ENCODE results near the gene PRKAA1.

PRKAA1 gene

DNA sequence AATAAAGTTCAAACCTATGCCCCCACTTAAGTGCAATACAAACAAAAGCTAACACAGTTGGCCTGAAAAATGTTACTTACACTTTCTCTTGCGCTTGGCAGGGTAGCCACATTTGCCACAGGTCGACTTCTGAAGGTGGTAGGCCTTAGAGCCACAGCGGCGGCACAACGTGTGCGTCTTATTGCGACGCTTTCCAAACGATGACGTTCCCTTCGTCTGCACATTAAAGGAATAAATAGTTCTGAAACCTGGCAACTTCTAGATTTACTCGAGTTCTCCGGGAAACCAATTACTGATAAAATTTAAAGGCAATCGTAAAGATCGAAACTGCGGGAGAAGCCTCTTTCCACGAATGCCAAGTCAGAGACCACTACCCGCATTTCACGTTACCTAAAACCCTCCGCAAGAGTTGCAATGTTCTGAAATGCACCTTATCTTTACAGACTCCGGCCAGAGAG, 36.2 kb upstream of the PRKAA1 start:
- peaks cover 45 to 54% of the 10 kb centered on the region in 2 experiments for H3K36me3 ChIP-seq (ENCODE audit: control insufficient read depth in 2 of 2, insufficient read depth in 1 of 2, low read length in 2 of 2)
- H3K4me3 ChIP-seq (ENCODE audit: low read depth, low read length): peak overlapping the region; percentile 70
- H3K9me3 ChIP-seq (ENCODE audit: control insufficient read depth, insufficient read depth, low read depth, low read length): no peaks in the 10 kb centered on the region
- H3K27ac ChIP-seq (ENCODE audit: extremely low read depth, low read depth, low read length): peak overlapping the region; percentile 99
- H3K4me1 ChIP-seq (ENCODE audit: control insufficient read depth, insufficient read depth, low read length): no peaks in the 10 kb centered on the region
- TF ChIP-seq ZNF529 (tag by site-specific recombination; IDR thresholded peaks at IDR 0.05; ENCODE audit: insufficient replicate concordance) (no peak), ZNF791 (tag by site-specific recombination; IDR thresholded peaks at IDR 0.05) (no peak), YY2 (tag by site-specific recombination; IDR thresholded peaks at IDR 0.05) (no peak), ZNF146 (tag by site-specific recombination; IDR thresholded peaks at IDR 0.05) (no peak), WT1 (tag by site-specific recombination; IDR thresholded peaks at IDR 0.05) (no peak), ZNF747 (tag by site-specific recombination; IDR thresholded peaks at IDR 0.05) (no peak), ZIC2 (tag by site-specific recombination; IDR thresholded peaks at IDR 0.05) (no peak), ZSCAN18 (tag by site-specific recombination; IDR thresholded peaks at IDR 0.05) (no peak)
- TF ChIP-seq, protein P1, sequence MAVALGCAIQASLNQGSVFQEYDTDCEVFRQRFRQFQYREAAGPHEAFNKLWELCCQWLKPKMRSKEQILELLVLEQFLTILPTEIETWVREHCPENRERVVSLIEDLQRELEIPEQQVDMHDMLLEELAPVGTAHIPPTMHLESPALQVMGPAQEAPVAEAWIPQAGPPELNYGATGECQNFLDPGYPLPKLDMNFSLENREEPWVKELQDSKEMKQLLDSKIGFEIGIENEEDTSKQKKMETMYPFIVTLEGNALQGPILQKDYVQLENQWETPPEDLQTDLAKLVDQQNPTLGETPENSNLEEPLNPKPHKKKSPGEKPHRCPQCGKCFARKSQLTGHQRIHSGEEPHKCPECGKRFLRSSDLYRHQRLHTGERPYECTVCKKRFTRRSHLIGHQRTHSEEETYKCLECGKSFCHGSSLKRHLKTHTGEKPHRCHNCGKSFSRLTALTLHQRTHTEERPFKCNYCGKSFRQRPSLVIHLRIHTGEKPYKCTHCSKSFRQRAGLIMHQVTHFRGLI (tag by site-specific recombination; IDR thresholded peaks at IDR 0.05): no peak
- TF ChIP-seq, protein P2, sequence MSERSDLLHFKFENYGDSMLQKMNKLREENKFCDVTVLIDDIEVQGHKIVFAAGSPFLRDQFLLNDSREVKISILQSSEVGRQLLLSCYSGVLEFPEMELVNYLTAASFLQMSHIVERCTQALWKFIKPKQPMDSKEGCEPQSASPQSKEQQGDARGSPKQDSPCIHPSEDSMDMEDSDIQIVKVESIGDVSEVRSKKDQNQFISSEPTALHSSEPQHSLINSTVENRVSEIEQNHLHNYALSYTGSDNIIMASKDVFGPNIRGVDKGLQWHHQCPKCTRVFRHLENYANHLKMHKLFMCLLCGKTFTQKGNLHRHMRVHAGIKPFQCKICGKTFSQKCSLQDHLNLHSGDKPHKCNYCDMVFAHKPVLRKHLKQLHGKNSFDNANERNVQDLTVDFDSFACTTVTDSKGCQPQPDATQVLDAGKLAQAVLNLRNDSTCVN (tag by site-specific recombination; optimal IDR thresholded peaks at IDR 0.05): no peak
- CTCF ChIA-PET: interaction anchor here (0.7 kb wide), 1 partner anchor 674 kb away, joined by 5 read pairs; no protein-coding TSS in a partner anchor
- POLR2A ChIA-PET: interaction anchor here (0.6 to 1.5 kb wide), 6 partner anchors 10 to 1023 kb away, joined by 3 to 6 read pairs (median 3); partner anchors contain the start of gene TTC33

DNA sequence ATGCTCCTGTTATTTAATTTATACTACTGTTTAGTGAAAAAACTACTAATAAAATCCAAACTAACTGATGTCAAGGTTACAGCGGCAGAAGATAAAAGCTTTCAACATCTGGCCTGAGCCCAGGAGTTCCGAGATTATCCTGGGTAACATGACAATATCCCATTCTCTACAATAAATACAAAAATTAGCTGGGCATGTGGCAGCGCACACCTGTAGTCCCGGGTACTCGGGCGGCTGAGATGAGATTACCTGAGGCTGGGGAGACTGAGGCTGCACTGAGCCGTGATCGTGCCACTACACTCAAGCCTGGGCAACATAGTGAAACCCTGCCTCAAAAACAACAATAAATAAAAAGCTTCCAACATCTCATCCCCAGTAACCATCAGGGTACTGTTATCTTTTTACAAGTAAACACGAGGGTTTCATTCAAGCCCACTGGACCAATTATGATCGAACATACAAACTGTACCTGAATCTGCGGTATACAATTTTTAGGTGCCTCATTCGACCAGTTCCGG, 35.6 kb upstream of the PRKAA1 start:
- Histone ChIP-seq H3K36me3 (ENCODE audit: control insufficient read depth in 2 of 2, insufficient read depth in 1 of 2, low read length in 2 of 2) (peaks cover 51 to 60% of the 10 kb centered on the region in 2 experiments), H3K4me1 (ENCODE audit: control insufficient read depth, insufficient read depth, low read length) (no peaks in the 10 kb centered on the region), H3K9me3 (ENCODE audit: control insufficient read depth, insufficient read depth, low read depth, low read length) (no peaks in the 10 kb centered on the region), H3K4me3 (ENCODE audit: low read depth, low read length) (peak overlapping the region; percentile 70), H3K27ac (ENCODE audit: extremely low read depth, low read depth, low read length) (peak overlapping the region; percentile 99; the same call in 1 of the 2 replicates)
- ChIA-PET CTCF (interaction anchor here (1.0 kb wide), 1 partner anchor 45 kb away, joined by 3 read pairs; no protein-coding TSS in a partner anchor), POLR2A (interaction anchor here (1.1 to 2.1 kb wide), 2 partner anchors 10 to 12 kb away, joined by 4 to 10 read pairs; no protein-coding TSS in a partner anchor)
- TF ChIP-seq GLI2 (tag by site-specific recombination; IDR thresholded peaks at IDR 0.05; ENCODE audit: borderline replicate concordance, low read depth): no peak
- no peak for TF ChIP-seq ZNF24 (tag by site-specific recombination; IDR thresholded peaks at IDR 0.05)
- no peak for TF ChIP-seq SP2 (tag by site-specific recombination; IDR thresholded peaks at IDR 0.05)
- TF ChIP-seq ZNF423 (tag by site-specific recombination; IDR thresholded peaks at IDR 0.05): no peak
- TF ChIP-seq, protein P3, sequence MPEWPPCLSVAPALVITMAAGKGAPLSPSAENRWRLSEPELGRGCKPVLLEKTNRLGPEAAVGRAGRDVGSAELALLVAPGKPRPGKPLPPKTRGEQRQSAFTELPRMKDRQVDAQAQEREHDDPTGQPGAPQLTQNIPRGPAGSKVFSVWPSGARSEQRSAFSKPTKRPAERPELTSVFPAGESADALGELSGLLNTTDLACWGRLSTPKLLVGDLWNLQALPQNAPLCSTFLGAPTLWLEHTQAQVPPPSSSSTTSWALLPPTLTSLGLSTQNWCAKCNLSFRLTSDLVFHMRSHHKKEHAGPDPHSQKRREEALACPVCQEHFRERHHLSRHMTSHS (tag by site-specific recombination; IDR thresholded peaks at IDR 0.05): no peak
- TF ChIP-seq ZBTB20 (tag by site-specific recombination; IDR thresholded peaks at IDR 0.05): no peak
- TF ChIP-seq ZNF354C (tag by site-specific recombination; IDR thresholded peaks at IDR 0.05; ENCODE audit: borderline replicate concordance, low read depth): no peak
- TF ChIP-seq, protein P4, sequence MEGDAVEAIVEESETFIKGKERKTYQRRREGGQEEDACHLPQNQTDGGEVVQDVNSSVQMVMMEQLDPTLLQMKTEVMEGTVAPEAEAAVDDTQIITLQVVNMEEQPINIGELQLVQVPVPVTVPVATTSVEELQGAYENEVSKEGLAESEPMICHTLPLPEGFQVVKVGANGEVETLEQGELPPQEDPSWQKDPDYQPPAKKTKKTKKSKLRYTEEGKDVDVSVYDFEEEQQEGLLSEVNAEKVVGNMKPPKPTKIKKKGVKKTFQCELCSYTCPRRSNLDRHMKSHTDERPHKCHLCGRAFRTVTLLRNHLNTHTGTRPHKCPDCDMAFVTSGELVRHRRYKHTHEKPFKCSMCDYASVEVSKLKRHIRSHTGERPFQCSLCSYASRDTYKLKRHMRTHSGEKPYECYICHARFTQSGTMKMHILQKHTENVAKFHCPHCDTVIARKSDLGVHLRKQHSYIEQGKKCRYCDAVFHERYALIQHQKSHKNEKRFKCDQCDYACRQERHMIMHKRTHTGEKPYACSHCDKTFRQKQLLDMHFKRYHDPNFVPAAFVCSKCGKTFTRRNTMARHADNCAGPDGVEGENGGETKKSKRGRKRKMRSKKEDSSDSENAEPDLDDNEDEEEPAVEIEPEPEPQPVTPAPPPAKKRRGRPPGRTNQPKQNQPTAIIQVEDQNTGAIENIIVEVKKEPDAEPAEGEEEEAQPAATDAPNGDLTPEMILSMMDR (tag by site-specific recombination; IDR thresholded peaks at IDR 0.05): no peak
- TF ChIP-seq BCL11A (tag by site-specific recombination; IDR thresholded peaks at IDR 0.05; ENCODE audit: low read depth): no peak
- no peak for TF ChIP-seq KLF9 (tag by site-specific recombination; IDR thresholded peaks at IDR 0.05; ENCODE audit: low read depth)

All from HEK293 (cell line).